GM19438 (cell line): ENCODE results near the gene ADGRG6.
"Not testable (repeated sequence)": the region's sequence is repeated elsewhere in the genome, so short reads cannot be mapped to it uniquely, and the experiment has no call there.

ENCODE experiments used
- ATAC-seq: cut with Tn5 transposase; IDR thresholded peaks from one replicate; pipeline ENCODE4 v1.9.1; 2021; ENCODE audit warnings: low read depth; ENCODE audit not compliant: unreplicated experiment

Gene ADGRG6

GRCh38 chr6:142301651-142302391 lies at the start of gene ADGRG6:
Gene ADGRG6 (plus strand): TSS chr6:142302007. CDS start chr6:142302330, 323 bp downstream.
- peak; percentile 90 for ATAC-seq

GRCh38 chr6:142254513-142254912 lies 47.3 kb upstream of the ADGRG6 start:
- no peak for ATAC-seq

GRCh38 chr6:142255785-142256184 lies 46.0 kb upstream of the ADGRG6 start:
- ATAC-seq = no peak

DNA sequence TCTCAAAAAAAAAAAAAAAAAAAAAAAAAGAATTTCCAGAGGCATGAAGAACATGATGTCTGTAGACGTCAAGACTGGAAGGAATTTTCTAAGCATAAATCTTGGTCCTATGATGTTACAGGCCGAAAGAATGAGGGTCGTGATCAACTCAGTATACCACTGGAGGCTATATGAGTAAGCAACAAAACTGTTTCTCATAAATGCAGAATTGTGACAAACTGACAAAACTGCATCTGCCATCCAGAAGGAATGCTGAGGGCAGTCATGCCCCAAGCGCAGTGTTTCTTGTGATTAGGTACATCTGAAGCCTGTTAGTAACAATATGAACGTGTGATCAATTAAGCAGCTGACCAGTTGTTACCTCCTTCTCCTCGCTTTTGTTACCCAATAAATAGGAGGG lies 43.5 kb upstream of the ADGRG6 start:
- no peak for ATAC-seq

DNA sequence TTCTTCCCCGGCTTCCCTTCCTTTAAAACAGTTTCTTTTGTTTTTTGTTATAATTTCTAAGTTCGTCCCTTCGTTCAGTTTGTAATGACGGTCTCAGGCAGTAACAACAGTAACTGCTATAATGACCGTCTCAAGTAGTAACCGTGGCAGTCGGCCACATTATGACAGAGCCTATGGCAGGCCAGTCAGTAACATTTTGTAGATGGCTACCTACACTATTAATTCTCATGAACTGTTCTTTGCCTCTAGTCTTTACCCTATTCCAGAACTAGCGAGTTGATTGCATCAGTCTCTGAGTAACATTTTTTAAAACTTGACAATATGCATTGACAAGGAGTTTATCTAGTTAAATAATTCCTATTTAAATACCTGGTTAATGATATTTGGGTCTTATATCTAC lies 43.0 kb upstream of the ADGRG6 start:
- no peak for ATAC-seq

- no peak for ATAC-seq
Observed at GRCh38 chr6:142260748-142261147, 41.1 kb upstream of the ADGRG6 start.

- no peak for ATAC-seq
Observed at GRCh38 chr6:142262231-142262630, 39.6 kb upstream of the ADGRG6 start.

GRCh38 chr6:142265476-142265875 lies 36.3 kb upstream of the ADGRG6 start:
- no peak for ATAC-seq

GRCh38 chr6:142266060-142266459 lies 35.7 kb upstream of the ADGRG6 start:
- ATAC-seq = no peak

GRCh38 chr6:142271476-142271875 lies 30.3 kb upstream of the ADGRG6 start:
- ATAC-seq = no peak

DNA sequence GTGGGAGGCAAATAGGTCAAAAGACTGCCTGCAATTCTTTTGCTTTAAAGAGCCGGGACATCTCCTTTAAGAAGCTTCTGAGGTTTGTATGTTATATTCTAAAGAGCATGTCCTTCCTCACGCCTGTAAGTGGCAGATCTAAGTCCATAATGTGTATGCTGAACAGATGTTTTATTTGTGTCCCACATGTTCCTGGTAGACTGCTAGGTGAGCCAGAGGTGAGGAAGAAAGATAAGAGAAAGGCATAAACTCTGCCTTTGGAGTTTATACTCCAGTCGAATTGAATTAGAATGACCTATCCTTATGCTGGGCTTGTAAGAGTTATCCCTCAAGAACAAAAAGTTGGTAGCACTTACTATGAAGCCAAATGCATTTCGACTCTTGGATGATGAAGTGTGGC lies 27.2 kb upstream of the ADGRG6 start:
- ATAC-seq = no peak

- ATAC-seq = no peak
Observed at GRCh38 chr6:142275236-142276006, 26.4 kb upstream of the ADGRG6 start.

- no peak for ATAC-seq
Observed at GRCh38 chr6:142276256-142276655, 25.6 kb upstream of the ADGRG6 start.

DNA sequence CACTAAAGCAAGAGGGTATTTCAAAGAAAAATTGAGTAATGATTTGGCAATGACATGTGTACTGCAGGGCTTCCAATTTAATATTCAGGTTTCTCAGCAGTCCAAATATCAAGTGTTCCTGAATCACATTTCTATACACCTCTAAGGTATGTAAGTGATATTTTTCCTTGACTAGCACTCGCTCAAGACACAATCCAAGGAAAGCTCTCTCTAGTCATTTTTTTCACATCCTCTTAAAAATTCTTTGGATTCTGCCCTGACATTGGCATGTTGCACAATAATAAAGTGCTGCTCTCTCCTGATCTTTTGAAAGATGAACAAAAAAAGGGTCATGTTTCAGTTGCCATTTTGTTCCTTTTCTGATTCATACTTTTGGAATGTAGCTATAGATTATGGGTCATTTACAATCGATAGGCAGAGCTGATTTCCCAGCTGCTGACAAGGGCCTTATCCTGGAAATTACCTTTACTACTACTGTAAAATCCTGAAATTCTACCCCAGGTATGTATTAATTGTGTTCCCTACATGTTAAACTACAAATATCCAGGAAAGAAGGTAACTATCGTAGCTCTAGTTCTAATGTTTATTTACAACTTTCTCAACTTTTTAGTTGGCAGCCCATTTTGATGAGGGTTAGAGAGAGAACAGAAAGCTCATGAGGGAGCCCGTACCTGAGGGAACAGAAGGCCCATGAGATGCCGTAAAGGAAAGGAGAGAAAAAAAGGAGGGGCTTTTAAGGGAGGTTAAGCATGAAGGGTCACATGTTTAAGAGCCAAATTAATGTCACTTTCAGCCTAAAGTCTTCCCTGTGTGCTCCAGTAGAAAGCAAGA lies 22.2 kb upstream of the ADGRG6 start:
- ATAC-seq = no peak

DNA sequence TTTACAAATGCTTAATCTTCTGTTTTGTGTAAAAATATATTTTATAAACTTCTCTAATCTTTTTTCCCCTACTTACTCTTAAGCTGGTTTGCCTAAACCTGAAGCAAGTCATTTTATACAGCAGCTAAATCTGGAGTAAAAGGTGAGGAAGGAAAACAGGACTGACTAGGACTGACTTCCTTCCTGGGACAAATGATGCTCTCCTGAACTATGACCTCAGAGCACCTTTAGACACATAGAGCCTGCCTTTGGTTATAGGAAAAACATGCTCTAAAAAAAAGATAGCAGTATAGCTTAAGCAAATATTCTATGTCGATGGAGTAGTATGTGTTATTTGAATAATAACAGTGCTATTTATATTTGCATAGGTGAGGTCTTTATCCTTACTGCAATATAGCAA lies 21.5 kb upstream of the ADGRG6 start:
- no peak for ATAC-seq

- ATAC-seq = no peak
Observed at GRCh38 chr6:142280927-142281326, 20.9 kb upstream of the ADGRG6 start.

DNA sequence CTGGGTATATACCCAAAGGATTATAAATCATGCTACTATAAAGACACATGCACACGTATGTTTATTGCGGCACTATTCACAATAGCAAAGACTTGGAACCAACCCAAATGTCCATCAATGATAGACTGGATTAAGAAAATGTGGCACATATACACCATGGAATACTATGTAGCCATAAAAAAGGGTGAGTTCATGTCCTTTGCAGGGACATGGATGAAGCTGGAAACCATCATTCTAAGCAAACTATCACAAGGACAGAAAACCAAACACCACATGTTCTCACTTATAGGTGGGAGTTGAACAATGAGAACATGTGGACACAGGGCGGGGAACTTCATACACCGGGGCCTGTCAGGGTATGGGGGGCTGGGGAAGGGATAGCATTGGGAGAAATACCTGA lies 18.7 kb upstream of the ADGRG6 start:
- not testable (repeated sequence) for ATAC-seq

GRCh38 chr6:142284419-142284818 lies 17.4 kb upstream of the ADGRG6 start:
- no peak for ATAC-seq

- no peak for ATAC-seq
Observed at GRCh38 chr6:142285235-142286087, 16.3 kb upstream of the ADGRG6 start.

GRCh38 chr6:142286088-142286409 lies 15.8 kb upstream of the ADGRG6 start:
- no peak for ATAC-seq
